ENCODE data around the gene IRF2BPL.

The IRF2BPL gene

DNA sequence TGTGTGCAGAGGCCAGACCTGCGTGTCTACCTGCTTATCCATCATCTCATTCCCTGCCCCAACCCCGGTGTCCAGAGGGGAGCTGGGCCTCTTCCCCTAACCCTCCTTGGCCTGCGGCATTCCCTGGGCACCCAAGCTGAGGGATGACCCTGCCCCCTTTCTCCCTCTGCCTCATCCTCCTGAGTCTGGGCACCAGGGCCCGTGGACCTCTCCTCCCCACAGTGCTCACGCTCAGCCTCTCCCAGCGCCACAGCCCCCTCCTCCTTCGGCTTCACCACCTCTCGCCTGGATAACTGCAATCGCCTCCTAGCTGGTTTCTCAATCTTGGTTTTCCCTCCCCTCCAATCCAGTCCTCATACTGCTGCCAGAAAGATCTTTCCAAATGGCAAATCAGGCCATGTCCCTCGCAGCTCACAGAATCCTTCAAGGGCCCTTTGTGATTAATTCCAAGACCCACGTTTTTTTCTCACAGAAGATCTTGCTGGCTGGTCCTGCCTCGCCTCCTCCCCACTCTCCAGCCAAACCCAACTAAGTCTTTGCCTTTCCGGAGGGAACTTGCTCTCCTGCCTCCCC is 16.2 kb downstream of the IRF2BPL start:
- DNase-seq (ENCODE audit: low read depth in 1 of 2, low spot score in 1 of 2), result no peak

DNA sequence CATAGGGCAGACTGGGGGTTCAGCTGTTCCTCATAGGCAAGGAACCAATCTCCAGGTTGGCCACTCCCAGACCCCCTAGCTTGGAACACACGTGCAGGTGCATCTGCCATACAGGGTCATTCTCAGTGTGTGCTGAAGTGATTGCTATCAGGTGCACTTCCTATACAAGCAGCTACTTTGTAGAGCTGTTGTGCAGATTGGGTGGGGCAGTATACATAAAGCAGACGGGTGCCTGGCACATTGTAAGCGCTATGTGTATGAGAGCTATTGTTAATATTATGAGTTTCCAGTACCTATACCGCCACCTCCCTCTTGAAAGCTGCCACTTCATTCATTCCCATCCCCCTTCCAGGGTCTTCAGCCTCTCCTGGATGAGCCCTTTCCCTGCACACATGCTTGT is 17.3 kb downstream of the IRF2BPL start:
- no peak for DNase-seq (ENCODE audit: low read depth in 1 of 2, low spot score in 1 of 2)

DNA sequence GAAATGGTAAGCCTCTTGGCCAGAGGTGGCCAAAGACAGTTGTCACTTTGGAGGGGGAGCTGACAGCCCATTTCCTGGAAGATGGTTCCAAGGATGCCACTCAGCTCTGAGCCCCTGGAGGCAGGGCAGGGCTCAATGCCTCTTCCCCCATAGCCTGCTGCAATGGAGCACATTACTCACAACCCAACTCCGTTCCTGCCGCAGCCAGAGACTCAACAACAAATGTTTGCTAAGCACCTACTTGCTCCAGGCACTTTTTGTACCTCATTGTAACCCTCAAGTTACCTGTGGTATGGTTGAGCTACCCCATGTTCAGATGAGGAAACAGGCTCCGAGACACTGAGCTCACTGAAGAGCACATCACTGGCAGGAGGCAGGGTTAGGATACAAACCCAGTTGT is 19.5 kb downstream of the IRF2BPL start:
- DNase-seq (ENCODE audit: low read depth in 1 of 2, low spot score in 1 of 2), result no peak

DNA sequence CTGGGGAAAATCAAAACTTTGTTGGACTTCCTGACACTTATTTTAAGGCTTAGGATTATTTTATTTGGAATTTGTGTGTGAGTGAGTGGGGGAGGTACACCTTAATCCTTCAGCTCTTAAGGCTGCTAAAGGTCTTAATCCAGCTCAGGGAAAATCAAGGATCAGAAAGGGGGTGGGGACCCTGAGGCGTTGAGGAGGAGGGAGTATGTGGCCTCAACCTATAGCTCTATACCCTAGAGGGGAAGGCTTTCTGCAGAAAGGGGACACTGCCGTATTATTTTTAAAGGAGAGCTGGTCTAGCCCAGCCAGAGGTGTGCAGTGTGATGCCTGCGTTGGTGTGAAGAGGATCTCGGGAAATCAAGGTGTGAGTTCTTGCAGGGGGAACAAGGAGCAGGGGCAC is 20.0 kb downstream of the IRF2BPL start:
- no peak for DNase-seq (ENCODE audit: low read depth in 1 of 2, low spot score in 1 of 2)

DNA sequence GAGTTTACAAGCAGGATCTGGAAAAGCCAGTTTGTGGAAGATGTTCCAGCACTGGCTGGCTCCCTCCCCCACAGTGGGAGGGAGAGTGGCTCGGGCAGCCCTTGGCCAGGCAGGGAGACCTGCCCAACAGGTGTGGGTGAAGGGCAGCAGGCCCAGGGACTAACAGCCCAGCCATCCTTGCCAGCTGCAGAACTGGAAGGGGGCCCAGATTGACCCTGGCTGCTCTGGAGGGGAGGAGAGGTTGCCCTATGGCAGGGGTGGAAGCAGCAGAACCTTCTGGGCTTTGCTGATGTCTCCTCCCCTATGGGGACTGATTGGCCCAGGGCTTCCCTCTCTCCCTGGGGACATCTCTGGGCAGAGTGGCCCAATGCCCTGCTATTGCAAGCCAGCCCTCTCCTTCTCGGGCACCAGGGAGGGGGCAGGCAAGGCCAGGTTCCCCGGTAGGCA is 20.5 kb downstream of the IRF2BPL start:
- DNase-seq (ENCODE audit: low read depth in 1 of 2, low spot score in 1 of 2), result no peak

DNA sequence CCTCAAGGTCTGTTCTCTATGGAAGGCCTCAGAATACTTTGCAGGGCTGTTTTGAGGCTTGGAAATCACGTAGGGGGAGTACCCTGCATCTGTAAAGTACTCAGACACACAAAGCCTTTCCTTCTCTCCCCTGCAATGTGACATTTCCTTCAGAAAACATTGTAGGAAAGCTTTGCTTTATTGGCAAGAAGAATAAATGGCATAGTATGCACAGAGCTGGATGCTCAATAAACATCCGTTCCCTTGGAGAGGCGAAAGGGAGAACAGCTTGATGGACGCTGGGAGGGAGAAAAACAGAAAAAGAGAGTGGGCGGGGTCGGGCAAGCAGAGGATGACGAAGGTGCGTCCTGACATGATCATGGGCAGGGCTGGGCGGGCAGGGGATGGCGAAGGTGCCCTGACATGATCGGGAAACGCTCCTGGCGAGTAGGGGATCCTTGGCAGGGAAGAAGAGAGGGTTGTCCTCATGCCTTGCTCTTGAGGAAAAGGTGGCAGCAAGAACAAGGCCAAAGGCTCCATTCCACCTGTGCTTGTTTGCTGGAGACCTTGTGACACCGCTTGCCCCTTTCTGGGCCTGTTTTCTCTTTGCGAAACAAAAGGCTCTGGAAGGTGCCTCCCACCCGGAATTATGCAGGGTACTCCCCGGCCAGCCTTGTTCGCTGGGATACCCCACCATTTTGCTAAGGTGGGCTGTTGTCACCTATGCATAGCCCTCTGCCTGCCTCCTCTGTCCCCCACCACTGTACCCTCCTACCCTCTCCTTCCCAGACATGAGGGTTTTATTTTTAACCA is 21.1 kb downstream of the IRF2BPL start:
- DNase-seq (ENCODE audit: low read depth in 1 of 2, low spot score in 1 of 2), result no peak

DNA sequence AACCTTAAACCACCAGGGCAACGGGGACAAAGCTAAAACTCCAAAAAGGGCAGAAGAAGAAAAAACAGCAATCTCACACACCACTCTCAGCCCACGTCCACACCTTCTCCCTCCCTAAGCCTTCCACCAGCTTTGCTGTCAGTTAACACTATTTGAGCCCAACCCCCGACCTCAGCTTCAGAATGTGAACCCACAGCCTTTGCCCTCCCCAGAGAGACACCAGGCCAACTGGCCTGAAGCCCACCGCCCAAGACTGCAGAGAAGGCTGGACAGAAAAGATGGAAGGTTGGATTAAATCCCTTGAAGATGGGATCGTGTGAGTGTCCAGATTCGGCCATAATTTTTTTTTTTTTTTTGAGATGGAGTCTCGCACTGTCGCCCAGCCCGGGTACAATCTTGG is 22.4 kb downstream of the IRF2BPL start:
- DNase-seq (ENCODE audit: low read depth in 1 of 2, low spot score in 1 of 2), result no peak

DNA sequence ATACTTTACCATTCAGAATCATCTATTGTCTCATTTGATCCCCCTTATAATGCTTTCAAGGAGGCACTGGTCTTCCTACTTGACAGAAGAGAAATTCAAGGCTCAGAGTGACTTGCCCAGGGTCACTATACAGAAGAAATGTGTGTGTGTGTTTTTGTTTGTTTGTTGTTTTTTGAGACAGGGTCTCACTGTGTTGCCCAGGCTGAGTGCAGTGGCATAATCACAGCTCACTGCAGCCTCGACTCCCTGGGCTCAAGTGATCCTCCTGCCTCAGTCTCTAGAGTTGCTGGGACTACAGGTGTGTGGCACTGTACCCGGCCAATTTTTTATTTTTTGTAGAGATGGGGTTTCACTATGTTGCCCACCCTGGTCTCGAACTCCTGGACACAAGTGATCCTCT is 22.9 kb downstream of the IRF2BPL start:
- DNase-seq (ENCODE audit: low read depth in 1 of 2, low spot score in 1 of 2), result no peak

DNA sequence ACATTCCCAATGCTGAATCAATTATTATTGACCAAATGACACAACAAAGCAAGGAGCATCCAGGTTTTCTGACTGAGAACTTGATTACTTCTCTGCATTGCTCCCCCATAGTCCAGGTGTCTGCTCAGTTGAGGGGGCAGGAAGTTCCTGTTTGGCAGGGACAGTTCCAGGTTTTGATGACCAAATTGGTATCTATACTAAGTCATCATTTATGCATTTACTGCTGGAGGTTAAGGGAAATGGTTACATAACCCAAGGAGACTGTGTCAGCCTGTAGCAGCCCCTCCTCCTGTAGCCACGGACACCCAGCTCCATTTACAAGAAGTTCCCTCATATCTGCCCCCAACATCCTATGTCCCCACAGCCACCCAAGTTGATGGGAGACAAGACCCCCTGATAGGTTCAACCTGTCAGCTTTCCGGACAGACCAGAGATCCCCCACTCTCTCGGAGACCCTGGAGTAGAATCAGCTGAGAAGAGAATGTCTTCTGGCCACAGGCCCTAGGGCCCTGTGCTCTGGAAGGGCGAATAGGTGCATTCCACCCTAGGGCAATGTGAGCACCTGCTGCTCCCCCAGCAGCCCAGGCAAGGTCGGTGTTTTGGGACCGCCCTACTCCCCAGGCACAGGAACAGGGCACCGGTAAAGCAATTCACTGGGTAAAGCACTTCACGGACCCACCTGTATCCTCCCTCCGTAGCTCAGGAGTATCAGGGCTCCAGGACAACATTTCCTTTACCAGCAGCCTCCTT is 23.6 kb downstream of the IRF2BPL start:
- DNase-seq (ENCODE audit: low read depth in 1 of 2, low spot score in 1 of 2), result no peak

DNA sequence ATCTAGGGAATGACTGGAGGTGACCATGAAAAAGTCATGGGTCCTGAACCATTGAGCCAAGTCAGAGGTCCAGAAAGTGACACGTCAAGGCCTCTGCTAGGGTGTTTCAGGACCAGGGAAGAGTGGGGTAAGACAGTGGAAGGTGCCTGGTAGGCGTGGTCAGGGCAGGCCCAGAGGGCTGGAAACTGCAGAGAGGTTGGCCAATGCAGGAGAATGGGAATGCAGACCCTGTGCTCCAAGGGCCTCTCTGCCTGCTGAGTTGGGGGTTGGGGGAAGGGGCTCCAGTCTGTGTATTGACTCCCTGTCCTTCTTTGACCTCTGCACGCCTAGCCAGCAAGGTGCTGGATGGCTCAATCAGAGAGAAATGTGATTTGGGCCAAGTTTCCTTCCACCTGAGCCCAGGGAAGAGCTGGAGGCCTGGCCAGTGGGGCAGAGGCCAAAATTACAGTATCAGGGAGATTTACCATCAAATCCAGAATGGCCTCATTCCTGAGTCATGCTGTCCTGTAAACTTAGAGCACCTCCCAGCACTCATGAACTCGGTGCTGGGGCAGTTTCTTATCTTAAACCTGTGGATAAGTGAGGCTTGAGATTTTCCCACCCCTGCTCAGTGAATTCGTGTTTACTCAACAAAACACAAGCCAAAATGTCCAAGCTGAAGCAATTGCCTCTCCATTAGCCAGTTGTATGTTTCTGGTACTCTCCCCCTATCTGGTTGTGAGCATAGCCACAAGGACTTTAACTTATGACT is 24.4 kb downstream of the IRF2BPL start:
- DNase-seq (ENCODE audit: low read depth in 1 of 2, low spot score in 1 of 2), result no peak

DNA sequence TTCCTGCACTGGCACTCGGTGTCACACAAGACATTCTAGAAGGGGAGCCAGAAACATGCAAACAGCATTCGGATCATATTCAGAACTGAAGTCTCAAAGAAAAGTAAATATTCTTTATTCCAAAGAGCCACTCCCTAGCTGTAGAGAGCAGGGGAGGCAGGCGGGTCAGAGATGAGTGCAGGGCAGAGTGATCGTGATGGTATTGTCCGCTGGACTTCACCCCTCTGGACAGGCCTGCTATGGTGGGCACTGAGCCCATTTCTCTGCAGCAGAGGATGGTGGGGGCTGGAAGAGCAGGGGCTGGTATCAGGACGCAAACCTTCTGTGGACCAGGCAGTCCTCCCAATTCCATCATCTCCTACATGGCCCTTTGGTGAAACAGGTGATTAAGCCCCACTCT is 25.6 kb downstream of the IRF2BPL start:
- DNase-seq (ENCODE audit: low read depth in 1 of 2, low spot score in 1 of 2), result no peak

DNA sequence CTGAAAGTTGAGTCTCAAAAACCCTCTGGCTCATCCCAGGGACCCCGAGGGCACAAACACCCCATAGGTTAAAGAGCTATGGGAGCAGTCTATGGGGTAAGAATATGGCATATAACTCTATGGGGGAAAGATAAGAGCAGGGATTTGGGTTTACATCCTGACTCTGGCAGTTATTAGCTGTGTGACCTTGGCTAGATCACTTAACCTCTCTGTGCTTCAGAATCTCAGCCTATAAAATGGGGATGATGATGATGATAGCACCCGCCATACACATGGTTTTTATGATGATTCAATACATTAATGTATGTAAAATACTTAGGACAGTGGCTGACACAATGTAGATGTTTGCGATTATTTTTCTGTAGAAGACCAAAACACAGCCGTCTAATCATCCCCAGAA is 26.2 kb downstream of the IRF2BPL start:
- DNase-seq (ENCODE audit: low read depth in 1 of 2, low spot score in 1 of 2), result no peak

DNA sequence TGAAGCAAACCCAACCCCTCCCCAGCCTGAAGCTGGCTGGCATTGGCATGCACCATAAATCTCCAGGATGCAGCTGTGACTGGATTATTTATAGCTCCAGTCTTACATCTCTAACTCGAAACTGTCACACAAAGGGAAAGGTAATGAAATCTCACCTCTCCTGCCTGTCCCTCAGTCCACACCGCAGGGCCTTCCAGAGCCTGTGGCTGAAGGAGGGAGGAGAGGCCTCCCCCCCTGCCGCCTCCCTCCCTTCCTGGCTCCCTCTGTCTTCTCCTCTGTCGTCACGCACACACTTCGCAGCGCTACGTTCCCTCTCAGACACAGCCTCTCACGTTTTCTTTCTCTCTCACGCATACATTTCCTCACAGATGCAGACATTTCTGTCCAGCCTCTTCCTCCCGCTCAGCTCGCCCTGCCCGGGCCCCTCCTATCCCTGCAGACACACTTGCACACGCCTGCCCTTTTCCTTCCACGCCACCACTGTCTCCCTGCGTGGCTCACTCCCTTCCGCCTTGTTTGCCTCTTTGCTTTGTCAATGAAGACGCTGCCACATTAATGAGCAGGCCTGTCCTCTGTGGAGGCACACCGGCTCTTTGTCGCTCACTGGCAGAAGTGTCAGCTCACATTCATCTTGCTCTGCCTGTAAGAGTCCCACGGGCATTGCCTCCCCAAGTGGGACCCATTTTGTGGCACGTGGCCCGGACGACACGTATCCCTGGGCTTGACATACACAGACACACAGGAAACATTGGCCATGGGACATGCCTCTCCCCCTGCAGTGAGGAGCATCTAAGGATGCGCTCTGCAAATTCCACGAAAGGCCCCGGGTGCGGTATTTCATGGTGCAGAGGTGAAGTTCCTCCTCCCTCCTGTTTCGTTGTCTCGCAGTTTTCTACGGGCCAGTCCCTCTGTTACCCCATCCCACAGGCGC is 27.9 kb downstream of the IRF2BPL start:
- DNase-seq (ENCODE audit: low read depth in 1 of 2, low spot score in 1 of 2), result no peak

DNA sequence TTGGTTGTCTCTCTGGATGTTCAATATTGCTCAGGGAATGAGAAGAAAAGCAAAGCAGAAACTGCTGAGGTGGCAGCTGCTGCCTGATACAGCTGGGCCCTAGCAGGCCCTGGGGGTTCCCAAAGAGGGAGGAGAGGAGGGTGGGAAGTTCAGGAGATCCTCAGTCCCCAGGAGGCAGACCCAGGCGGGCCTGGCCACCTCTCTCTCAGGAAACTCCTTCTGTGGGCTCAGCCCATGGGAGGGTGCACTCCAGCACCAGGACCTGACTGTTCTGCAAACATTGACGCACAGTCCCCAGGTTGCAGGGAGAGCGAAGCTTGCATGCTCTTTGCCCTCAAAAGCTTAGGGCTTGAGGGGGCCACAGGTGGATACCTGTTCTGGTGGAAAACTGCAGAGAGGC is 29.6 kb downstream of the IRF2BPL start:
- no peak for DNase-seq (ENCODE audit: low read depth in 1 of 2, low spot score in 1 of 2)

DNA sequence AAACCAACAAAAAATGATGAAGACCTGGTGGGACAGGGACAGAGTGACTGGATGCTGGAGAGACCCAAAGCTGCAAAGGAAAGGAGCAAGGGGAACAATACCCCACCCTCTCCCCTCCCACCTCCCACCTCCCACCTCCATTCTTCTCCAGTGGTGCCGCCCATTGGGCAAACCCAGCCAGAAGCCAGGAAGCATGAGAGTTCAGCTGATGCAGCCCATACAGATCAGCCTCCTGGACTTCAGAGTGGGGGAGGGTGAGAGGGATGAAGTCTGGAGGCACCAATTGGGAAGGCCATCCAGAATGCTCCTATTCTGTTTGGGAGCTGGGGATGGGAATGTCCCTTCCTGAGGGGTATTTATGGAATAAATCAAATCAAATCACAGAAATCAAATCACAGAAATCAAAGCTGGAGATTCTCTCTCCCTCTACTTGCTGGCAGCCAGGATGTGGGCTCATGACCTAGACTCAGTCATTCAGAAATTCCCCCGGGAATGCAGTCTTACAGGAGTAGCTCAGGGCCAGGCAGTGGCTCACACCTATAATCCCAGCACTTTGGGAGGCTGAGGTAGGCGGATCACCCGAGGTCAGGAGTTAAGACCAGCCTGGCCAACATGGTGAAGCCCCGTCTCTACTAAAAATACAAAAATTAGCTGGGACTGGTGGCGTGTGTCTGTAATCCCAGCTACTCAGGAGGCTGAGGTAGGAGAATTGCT is 31.1 kb downstream of the IRF2BPL start:
- DNase-seq (ENCODE audit: low read depth in 1 of 2, low spot score in 1 of 2), result no peak

DNA sequence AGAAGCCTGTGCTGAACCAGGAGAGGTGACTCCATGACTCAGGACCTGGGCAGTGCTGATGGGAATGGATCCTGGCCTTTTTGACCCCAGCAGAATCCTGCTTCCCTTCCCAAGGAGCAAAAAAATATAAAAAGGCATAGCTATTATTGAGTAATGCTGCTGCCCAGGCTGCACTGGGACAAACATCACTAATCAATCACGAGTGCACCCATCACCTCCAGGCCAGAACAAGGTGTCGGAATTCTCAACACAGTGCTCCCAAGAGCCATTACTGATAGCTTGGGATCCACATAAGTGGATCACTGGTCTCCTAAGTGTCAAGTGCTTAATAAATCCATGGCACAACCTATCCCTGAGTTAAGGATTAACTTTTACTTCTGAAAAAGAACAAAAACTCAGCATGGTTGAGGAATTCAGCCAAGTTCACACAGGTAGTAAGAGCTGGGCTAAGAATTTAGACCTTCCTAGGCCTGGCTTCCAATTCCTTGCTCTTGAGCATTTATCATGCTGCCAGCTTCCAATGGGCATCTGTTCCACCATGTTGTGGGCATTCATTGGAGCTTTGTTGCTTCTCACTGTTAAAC is 31.9 kb downstream of the IRF2BPL start:
- DNase-seq (ENCODE audit: low read depth in 1 of 2, low spot score in 1 of 2), result no peak

DNA sequence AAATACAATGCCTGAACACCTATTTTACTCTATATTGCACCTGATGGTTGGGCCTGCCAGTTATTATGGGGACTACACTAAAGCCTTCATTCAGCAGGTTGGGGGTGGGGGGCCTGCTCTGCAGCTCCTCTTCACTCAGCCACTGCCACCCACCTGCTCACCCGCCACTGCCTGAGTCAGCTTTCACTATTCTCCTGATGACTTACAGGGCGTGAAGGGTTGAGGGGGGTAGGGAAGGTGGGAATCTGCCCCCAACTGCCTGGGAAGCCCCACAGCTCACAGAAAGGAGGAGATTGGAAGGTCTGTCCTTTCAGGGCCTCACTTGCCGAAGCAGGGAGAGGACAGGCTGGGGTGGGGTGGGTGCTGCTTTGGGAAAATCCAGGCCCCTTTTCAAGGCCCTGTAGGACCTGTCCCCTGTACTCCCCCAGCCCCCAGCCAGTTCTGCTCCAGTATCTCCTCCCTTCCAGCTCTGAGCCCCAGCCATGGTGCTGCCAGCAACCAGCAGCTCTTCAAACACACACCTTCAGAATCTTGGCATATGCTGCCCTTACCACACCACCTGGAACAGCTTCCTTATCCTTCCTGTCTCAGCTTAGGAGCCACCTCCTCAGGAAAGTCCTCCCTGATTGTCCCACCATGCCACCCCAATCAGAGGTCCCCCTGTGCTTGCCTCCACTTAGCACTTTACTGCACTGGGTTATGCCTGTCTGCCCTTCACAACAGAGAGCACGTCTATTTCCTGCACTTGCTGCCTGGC is 33.1 kb downstream of the IRF2BPL start:
- DNase-seq (ENCODE audit: low read depth in 1 of 2, low spot score in 1 of 2), result no peak

DNA sequence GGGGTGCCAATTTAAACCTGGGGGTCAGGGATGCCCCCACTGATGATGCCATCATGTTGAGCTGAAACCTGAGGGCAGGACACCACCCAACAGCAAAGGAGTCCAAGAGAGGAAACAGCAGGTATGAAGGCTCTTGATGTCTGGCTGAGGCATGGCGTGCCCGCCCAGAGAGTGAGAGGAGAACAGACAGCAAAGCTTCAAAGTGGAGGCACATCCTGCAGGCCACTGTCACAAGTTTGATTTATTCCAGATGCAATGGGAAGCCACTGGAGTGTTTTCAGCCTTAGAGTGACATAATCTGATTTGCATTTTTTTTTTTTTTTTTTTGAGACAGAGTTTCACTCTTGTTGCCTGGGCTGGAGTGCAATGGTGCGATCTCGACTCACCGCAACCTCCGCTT is 34.8 kb downstream of the IRF2BPL start:
- DNase-seq (ENCODE audit: low read depth in 1 of 2, low spot score in 1 of 2), result no peak

DNA sequence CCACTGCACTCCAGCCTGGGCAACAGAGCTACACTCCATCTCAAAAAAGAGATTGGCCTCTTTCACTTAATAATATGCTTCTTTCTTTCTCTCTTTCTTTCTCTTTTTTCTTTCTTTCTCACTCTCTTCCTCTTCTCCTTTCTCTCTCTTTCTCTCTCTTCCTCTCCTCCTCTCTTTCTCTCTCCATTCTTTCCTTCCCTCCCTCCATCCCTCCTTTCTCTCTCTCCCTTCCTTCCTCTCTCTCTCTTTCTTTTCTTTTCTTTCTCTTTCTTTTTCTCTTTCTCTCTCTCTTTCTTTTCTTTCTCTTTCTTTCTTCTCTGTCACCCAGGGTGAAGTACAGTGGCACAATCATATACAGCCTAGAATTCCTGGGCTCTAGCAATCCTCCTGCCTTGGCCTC is 38.4 kb downstream of the IRF2BPL start:
- no peak for DNase-seq (ENCODE audit: low read depth in 1 of 2, low spot score in 1 of 2)

Measured in activated T-helper 1 cell treated with anti-CD3 and anti-CD28 coated beads, Interleukin-2, amount 50 U/mL, for 16 hours (primary cell).